Measurements from ENCODE around the gene HAND1.

HAND1 gene

GRCh38 chr5:154460172-154460571 is 17.9 kb downstream of the HAND1 start:
- no peak overlapping the region for H2AFZ ChIP-seq (ENCODE audit: low read depth)
- no peaks in the 10 kb centered on the region for H3K36me3 ChIP-seq (ENCODE audit: insufficient read depth)
- no peak overlapping the region for H3K9ac ChIP-seq
- H3K4me1 ChIP-seq (ENCODE audit: low read depth, poor library complexity, severe bottlenecking): no peaks in the 10 kb centered on the region
- H3K27ac ChIP-seq: no peak overlapping the region
- no peaks in the 10 kb centered on the region for H3K27me3 ChIP-seq (ENCODE audit: insufficient read depth, low read depth)
- no peaks in the 10 kb centered on the region for H4K20me1 ChIP-seq (ENCODE audit: insufficient read depth)
- H3K79me2 ChIP-seq (ENCODE audit: insufficient read depth, low read depth): no peaks in the 10 kb centered on the region
- no peak overlapping the region for H3K4me2 ChIP-seq
- no peak for TF ChIP-seq CTCF (conservative IDR thresholded peaks at IDR 0.05; ENCODE audit: low read depth, low read length)
- H3K4me3 ChIP-seq (IDR thresholded peaks at IDR 0.05; ENCODE audit: insufficient read depth, low read depth, low read length): no peak overlapping the region

GRCh38 chr5:154459015-154459414 is 19.0 kb downstream of the HAND1 start:
- Histone ChIP-seq H3K27ac (no peak overlapping the region), H3K36me3 (ENCODE audit: insufficient read depth) (no peaks in the 10 kb centered on the region), H2AFZ (ENCODE audit: low read depth) (no peak overlapping the region), H4K20me1 (ENCODE audit: insufficient read depth) (no peaks in the 10 kb centered on the region), H3K79me2 (ENCODE audit: insufficient read depth, low read depth) (no peaks in the 10 kb centered on the region), H3K4me1 (ENCODE audit: low read depth, poor library complexity, severe bottlenecking) (no peaks in the 10 kb centered on the region), H3K4me2 (no peak overlapping the region), H3K4me3 (IDR thresholded peaks at IDR 0.05; ENCODE audit: insufficient read depth, low read depth, low read length) (no peak overlapping the region), H3K27me3 (ENCODE audit: insufficient read depth, low read depth) (no peaks in the 10 kb centered on the region), H3K9ac (no peak overlapping the region)
- no peak for TF ChIP-seq CTCF (conservative IDR thresholded peaks at IDR 0.05; ENCODE audit: low read depth, low read length)

- H3K27ac ChIP-seq: no peak overlapping the region
- no peak overlapping the region for H3K9ac ChIP-seq
- no peaks in the 10 kb centered on the region for H3K36me3 ChIP-seq (ENCODE audit: insufficient read depth)
- no peak overlapping the region for H3K4me3 ChIP-seq (IDR thresholded peaks at IDR 0.05; ENCODE audit: insufficient read depth, low read depth, low read length)
- H2AFZ ChIP-seq (ENCODE audit: low read depth): no peak overlapping the region
- H3K27me3 ChIP-seq (ENCODE audit: insufficient read depth, low read depth): no peaks in the 10 kb centered on the region
- no peak for TF ChIP-seq CTCF (conservative IDR thresholded peaks at IDR 0.05; ENCODE audit: low read depth, low read length)
- no peaks in the 10 kb centered on the region for H3K79me2 ChIP-seq (ENCODE audit: insufficient read depth, low read depth)
- no peak overlapping the region for H3K4me2 ChIP-seq
- no peaks in the 10 kb centered on the region for H3K4me1 ChIP-seq (ENCODE audit: low read depth, poor library complexity, severe bottlenecking)
- H4K20me1 ChIP-seq (ENCODE audit: insufficient read depth): no peaks in the 10 kb centered on the region
These were observed 21.5 kb downstream of the HAND1 start for GRCh38 chr5:154456540-154456939.

- Histone ChIP-seq H3K79me2 (ENCODE audit: insufficient read depth, low read depth) (no peaks in the 10 kb centered on the region), H3K36me3 (ENCODE audit: insufficient read depth) (no peaks in the 10 kb centered on the region), H3K4me1 (ENCODE audit: low read depth, poor library complexity, severe bottlenecking) (no peaks in the 10 kb centered on the region), H3K4me2 (no peak overlapping the region), H3K27ac (no peak overlapping the region), H3K4me3 (IDR thresholded peaks at IDR 0.05; ENCODE audit: insufficient read depth, low read depth, low read length) (no peak overlapping the region), H4K20me1 (ENCODE audit: insufficient read depth) (no peaks in the 10 kb centered on the region), H3K27me3 (ENCODE audit: insufficient read depth, low read depth) (no peaks in the 10 kb centered on the region), H3K9ac (no peak overlapping the region), H2AFZ (ENCODE audit: low read depth) (no peak overlapping the region)
- TF ChIP-seq CTCF (conservative IDR thresholded peaks at IDR 0.05; ENCODE audit: low read depth, low read length): no peak
These were observed 22.4 kb downstream of the HAND1 start for GRCh38 chr5:154455585-154455984.
